AG08395 (cell line): ENCODE measurements around the gene KCTD3.
A peak's percentile ranks its signal among the peaks of the same experiment; 100 is the strongest.

Experiments used
- DNase-seq: peaks from one replicate; pipeline ENCODE4 v3.0.0; 2012; ENCODE audit warnings: mixed read lengths, low spot score

Gene KCTD3

GRCh38 chr1:215566556-215567490 lies at the start of gene KCTD3:
Gene KCTD3, plus strand, starts transcription at chr1:215567304. Its CDS starts 382 bp downstream, at chr1:215567686.
- peak; percentile 83 for DNase-seq

DNA sequence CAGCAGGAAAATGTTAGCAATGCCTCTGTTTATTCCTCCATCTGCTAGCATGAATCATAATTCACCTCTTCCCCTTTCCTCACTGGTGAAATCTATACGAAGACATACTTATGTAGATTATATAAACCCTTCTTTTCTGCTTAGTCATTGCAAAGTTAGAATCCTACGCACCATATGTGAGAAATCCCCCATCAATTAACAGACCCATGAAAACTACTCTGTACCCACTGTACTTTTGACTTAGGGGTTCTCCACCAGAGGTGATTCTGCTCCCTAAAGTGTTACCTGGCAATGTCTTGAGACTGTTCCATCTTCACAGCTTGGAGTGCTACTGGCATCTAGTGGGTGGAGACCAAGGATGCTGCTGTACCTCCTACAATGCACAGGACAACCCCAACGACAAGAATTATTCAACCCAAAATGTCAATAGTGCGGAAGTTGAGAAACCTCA lies 49.6 kb upstream of the KCTD3 start:
- DNase-seq, result peak; percentile 11

DNA sequence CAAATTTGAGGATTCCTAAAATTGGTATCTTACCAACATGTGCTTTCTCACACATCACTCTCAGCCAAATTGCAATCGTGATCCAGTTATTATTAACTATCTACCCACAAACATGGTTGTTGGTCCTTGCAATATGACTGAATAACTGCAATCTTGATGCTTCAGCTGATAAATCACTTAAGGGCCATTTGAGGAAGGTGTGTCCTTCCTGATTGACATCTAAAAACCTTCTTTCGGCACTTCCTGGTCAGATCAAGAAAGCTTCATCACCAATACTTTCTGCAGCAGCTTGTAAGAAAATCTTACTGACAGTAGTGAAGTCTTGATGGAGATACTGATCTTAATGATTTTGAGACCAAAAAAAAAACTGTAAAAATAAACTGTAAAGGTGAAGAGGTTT lies 48.5 kb upstream of the KCTD3 start:
- DNase-seq, result no peak

- no peak for DNase-seq
Observed at GRCh38 chr1:215521279-215521678, 45.8 kb upstream of the KCTD3 start.

DNA sequence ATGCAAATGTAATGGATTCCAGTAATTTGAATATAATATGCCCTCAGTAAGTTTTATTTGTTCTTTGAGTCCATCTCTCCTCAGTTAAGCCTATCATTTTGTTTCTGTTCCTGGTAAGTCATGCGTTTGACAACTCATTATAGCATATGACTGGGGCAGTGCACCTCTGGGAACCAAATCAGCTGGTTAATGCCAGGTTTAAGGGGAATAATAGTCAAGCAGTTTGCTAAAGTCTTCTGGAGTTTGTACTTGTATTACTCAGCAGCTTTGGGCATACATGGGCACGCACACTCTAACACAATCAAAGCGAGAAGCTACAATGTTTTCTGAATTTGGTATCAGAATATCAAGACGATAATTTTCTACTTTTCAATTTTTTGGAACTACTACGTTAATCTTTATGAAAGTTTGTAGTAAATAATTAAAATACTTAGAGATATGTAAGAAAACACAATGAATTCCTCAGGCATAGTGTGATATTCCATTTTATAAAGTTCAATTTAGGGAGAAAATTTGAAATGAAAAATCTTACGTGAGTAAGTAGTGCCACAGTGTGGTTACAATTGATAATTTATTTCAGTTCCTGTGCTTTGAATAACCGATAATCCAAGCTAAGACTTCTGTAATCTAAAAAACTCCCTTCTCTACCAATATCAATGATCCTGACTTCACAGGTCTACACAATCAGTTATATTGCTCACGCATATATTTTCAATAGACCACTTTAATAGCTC lies 43.8 kb upstream of the KCTD3 start:
- peak; percentile 35 for DNase-seq

DNA sequence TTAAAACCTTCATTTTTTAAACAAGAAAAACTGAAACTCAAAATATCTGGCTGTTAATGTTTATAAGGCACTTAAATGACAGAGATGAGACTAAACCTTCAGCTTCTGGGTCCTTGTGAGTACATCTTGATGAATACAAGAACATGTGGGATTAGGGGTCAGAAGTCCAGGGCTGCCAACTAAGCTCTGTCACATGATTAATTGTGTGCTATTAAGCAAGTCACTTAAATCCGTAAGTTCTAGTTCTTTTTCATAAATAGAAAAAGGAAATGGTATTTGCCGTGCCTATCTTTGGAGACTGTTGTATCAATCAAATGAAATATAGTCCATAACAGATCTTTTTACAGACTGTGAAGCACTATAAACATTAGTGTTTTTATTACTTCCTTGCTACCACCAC lies 43.2 kb upstream of the KCTD3 start:
- no peak for DNase-seq

GRCh38 chr1:215526147-215526845 lies 40.8 kb upstream of the KCTD3 start:
- DNase-seq, result peak; percentile 22

- no peak for DNase-seq
Observed at GRCh38 chr1:215526846-215527151, 40.3 kb upstream of the KCTD3 start.

- no peak for DNase-seq
Observed at GRCh38 chr1:215529111-215529510, 38.0 kb upstream of the KCTD3 start.

GRCh38 chr1:215529571-215529970 lies 37.5 kb upstream of the KCTD3 start:
- no peak for DNase-seq

GRCh38 chr1:215530401-215530984 lies 36.6 kb upstream of the KCTD3 start:
- DNase-seq, result no peak

- DNase-seq, result no peak
Observed at GRCh38 chr1:215539803-215540570, 27.1 kb upstream of the KCTD3 start.

DNA sequence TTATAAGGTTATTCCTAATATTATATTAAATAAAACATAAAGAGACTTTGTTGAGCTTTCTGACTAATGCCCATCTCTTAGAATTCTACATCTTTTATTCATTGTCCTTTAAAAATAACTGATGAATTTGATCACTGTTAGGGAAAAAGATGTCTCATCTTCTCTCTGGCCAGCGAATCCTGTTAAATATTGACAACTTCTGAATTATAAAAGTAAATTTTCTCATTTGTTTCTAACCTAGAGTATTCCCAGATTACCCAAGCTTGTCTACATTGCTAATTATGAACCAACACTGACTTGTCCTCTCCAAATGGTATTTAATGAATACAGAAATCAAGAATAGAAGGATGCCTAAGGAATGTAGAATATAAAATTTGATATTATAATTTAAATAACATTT lies 24.8 kb upstream of the KCTD3 start:
- DNase-seq, result no peak

- peak; percentile 15 for DNase-seq
Observed at GRCh38 chr1:215543191-215543606, 23.9 kb upstream of the KCTD3 start.

GRCh38 chr1:215543806-215544205 lies 23.3 kb upstream of the KCTD3 start:
- DNase-seq, result no peak

DNA sequence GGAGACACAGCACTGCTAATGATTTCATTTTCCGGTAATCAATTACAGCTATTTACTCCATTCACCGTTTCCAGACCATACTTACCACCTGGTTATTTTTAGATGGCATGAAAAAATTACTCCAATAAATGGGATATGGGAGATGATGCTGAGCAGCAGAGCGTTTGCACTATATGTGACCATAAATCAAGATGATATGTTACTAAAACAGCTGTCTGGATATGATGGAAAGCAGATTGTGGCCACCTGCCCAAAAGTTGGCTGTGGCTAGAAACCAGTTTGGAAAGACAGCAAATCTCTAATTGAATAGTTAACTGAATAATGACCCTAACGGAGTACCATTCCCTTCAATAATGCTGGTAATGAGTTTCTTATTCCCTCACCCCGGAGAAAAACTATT lies 22.5 kb upstream of the KCTD3 start:
- no peak for DNase-seq

DNA sequence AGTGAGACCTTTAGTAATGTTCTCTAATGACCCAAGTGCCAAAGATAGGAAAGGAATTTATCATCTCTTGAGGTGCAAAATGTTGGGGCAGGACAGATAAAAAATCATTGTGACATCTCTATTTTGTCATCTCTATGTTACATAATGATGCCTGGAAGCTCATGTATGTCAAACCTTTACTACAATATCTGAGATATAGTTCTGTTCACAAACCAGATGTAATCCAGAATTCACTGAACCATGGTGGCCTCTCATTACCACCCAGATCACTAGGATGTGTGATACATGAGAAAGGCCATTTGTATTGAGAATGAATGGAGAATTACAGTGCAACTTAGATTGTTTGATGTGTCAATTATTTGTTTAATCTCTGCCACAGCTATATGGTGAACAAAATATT lies 22.0 kb upstream of the KCTD3 start:
- no peak for DNase-seq

GRCh38 chr1:215547011-215547410 lies 20.1 kb upstream of the KCTD3 start:
- no peak for DNase-seq

GRCh38 chr1:215551806-215552205 lies 15.3 kb upstream of the KCTD3 start:
- no peak for DNase-seq

- DNase-seq, result no peak
Observed at GRCh38 chr1:215554865-215555264, 12.2 kb upstream of the KCTD3 start.

GRCh38 chr1:215555531-215555930 lies 11.6 kb upstream of the KCTD3 start:
- DNase-seq, result no peak
